Calu3 (cell line): ENCODE measurements around the gene KIAA1549. TPM values are rescaled to one million over a fixed set of nuclear protein-coding genes. Genes with fewer than 3 reads are reported as not detected.

Experiments
- BruUV-seq: library from RNA; stranded (reverse); fragments of 400-500 nt; replicated peaks from 2 replicates; lab custom pipeline; 2021; lab: Mats Ljungman, UMichigan
- CTCF ChIA-PET: fragments of 300-600 bp; sonication (Branson Sonifier 250); formaldehyde crosslinking; loops from one replicate; lab custom pipeline; 2022; ENCODE audit warnings: antibody characterized with exemption; lab: Charles Lee
- DNase-seq: peaks from one replicate; pipeline ENCODE4 v3.0.0; 2022
- H3K27ac Mint-ChIP-seq: one replicate; pipeline ENCODE4 v1.8.0; 2022; ENCODE audit warnings: mixed read lengths; ENCODE audit not compliant: unreplicated experiment
- H3K27me3 Mint-ChIP-seq: one replicate; pipeline ENCODE4 v1.8.0; 2022; ENCODE audit warnings: mixed read lengths; ENCODE audit not compliant: unreplicated experiment
- H3K36me3 Mint-ChIP-seq: one replicate; pipeline ENCODE4 v1.8.0; 2022; ENCODE audit warnings: mild to moderate bottlenecking, moderate library complexity, mixed read lengths; ENCODE audit not compliant: insufficient read depth, unreplicated experiment
- H3K4me1 Mint-ChIP-seq: one replicate; pipeline ENCODE4 v1.8.0; 2022; ENCODE audit warnings: mild to moderate bottlenecking, low read depth, mixed read lengths; ENCODE audit not compliant: unreplicated experiment
- H3K4me3 Mint-ChIP-seq: one replicate; pipeline ENCODE4 v1.8.0; 2022; ENCODE audit warnings: mild to moderate bottlenecking, low read depth, moderate library complexity, mixed read lengths; ENCODE audit not compliant: unreplicated experiment
- H3K9me3 Mint-ChIP-seq: one replicate; pipeline ENCODE4 v1.8.0; 2022; ENCODE audit warnings: low read depth, mixed read lengths; ENCODE audit not compliant: unreplicated experiment
- intact Hi-C: fragments of 100-400 bp; cut with micrococcal nuclease; formaldehyde crosslinking; loops from one replicate; pipeline ENCODE4 v1.10.0; 2022; ENCODE audit not compliant: unreplicated experiment
- total RNA-seq: library from RNA; stranded (reverse); gene quantifications from 2 replicates; pipeline ENCODE4 v1.2.3, GENCODE V29; 2022
- TF ChIP-seq, protein P1 (sequence below): fragments of 200-600 bp; IDR thresholded peaks from one replicate; pipeline ENCODE4 v1.8.0; 2022; ENCODE audit warnings: antibody characterized with exemption; ENCODE audit not compliant: unreplicated experiment

Gene KIAA1549
- total RNA-seq, 1 experiment from 2014 or later: 10.4 TPM

DNA sequence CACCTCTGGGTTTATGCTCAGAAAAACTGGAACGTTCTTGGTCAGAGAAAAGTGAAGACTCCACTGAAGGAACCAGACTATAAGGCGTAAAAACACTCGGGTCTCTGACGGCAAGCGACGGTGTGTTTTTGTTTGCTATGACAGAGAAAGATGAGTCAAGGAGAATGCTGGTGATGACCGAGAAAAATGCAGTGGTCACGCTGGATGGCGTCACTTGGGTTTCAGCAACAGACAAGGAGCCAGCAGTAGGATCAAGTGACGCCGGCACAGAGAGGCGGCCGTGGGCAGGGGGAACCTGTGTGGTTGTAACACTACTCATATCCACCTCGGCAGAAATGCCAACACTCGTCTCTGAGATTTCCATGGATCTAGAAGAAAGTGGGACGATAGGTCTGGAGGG, 63.4 kb downstream of the KIAA1549 start:
- CTCF ChIA-PET: no interaction called here
- Mint-ChIP-seq H3K9me3 (no peaks in the 10 kb centered on the region), H3K36me3 (no peaks in the 10 kb centered on the region), H3K4me3 (no peak overlapping the region), H3K27ac (no peak overlapping the region), H3K27me3 (no peaks in the 10 kb centered on the region), H3K4me1 (no peaks in the 10 kb centered on the region)
- TF ChIP-seq, protein P1, sequence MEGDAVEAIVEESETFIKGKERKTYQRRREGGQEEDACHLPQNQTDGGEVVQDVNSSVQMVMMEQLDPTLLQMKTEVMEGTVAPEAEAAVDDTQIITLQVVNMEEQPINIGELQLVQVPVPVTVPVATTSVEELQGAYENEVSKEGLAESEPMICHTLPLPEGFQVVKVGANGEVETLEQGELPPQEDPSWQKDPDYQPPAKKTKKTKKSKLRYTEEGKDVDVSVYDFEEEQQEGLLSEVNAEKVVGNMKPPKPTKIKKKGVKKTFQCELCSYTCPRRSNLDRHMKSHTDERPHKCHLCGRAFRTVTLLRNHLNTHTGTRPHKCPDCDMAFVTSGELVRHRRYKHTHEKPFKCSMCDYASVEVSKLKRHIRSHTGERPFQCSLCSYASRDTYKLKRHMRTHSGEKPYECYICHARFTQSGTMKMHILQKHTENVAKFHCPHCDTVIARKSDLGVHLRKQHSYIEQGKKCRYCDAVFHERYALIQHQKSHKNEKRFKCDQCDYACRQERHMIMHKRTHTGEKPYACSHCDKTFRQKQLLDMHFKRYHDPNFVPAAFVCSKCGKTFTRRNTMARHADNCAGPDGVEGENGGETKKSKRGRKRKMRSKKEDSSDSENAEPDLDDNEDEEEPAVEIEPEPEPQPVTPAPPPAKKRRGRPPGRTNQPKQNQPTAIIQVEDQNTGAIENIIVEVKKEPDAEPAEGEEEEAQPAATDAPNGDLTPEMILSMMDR: no peak
- intact Hi-C loops: no loop called here
- DNase-seq: no peak
- BruUV-seq: no TSS peak

DNA sequence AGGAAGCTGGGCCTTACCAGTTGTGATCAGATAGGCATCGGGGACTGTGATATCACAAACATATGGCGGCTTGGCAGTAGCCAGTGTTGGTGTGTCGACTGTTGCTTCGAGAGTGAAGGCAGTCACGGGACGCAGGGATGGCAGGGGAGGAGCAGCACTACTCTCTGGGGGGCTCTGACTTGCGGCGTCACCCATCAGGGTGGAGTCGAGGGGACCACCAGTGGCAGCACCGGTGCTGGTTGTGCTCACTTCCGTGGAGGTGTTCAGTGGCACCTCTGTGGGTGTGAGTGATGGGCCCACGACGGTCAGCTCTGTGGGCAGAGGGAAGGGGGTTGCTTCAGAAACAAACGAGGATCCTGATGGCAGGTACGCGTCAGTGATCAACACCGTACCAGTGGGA, 64.5 kb downstream of the KIAA1549 start:
- H3K9me3 Mint-ChIP-seq: no peaks in the 10 kb centered on the region
- H3K36me3 Mint-ChIP-seq: no peaks in the 10 kb centered on the region
- CTCF ChIA-PET: no interaction called here
- H3K4me3 Mint-ChIP-seq: no peak overlapping the region
- H3K27me3 Mint-ChIP-seq: no peaks in the 10 kb centered on the region
- H3K4me1 Mint-ChIP-seq: no peaks in the 10 kb centered on the region
- intact Hi-C loops: no loop called here
- no peak for DNase-seq
- no TSS peak for BruUV-seq
- no peak overlapping the region for H3K27ac Mint-ChIP-seq
- TF ChIP-seq, protein P1: no peak

DNA sequence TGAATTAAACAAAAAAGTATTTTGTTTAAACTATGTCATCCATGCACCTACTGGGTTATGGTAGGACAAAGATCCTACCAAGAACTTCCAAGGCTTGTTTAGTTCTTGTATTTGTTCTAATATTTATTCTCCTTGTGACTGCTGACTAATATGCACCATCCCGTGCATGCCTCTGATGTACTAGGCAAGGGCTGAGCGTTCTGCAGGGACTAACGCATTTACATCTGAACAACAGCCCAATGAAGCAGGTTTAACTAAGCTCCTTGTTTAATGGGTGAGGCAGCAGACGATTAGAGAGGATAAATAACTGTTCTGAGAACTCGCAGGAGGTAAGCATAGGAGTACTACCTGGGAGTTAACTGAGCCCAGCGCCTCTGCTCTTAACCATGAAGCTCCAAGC, 64.9 kb downstream of the KIAA1549 start:
- DNase-seq: no peak
- no TSS peak for BruUV-seq
- TF ChIP-seq, protein P1: no peak
- Mint-ChIP-seq H3K9me3 (no peaks in the 10 kb centered on the region), H3K36me3 (no peaks in the 10 kb centered on the region), H3K4me1 (no peaks in the 10 kb centered on the region), H3K27ac (no peak overlapping the region), H3K4me3 (no peak overlapping the region), H3K27me3 (no peaks in the 10 kb centered on the region)
- intact Hi-C loops: no loop called here
- CTCF ChIA-PET: no interaction called here

DNA sequence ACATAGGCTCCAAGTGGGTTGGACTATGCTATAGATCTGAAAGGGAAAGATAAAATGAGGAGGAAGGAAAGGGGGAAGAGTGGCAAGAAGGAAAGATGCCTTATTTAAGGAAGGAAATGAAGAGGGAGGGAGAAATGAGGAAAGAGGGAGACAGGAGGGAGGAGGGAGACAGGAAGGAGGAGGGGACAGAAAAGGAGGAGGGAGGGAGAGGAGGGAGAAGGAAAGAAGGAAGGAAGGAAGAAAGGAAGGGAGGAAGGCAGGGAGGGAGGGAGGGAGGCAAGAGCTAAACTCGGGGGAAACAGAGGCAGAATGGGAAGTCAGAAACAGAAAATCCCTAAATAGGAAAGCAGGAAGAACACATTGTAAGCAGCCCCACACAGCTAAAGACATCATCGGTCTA, 67.4 kb downstream of the KIAA1549 start:
- Mint-ChIP-seq H3K36me3 (no peaks in the 10 kb centered on the region), H3K9me3 (no peaks in the 10 kb centered on the region), H3K27me3 (no peaks in the 10 kb centered on the region), H3K4me1 (no peaks in the 10 kb centered on the region), H3K4me3 (no peak overlapping the region), H3K27ac (no peak overlapping the region)
- CTCF ChIA-PET: no interaction called here
- DNase-seq: no peak
- no TSS peak for BruUV-seq
- TF ChIP-seq, protein P1: no peak
- intact Hi-C loops: no loop called here
